Articular chondrocyte of knee joint (primary cell): ENCODE results near the gene PELO. TPM values are rescaled to one million over a fixed set of nuclear protein-coding genes. Genes with fewer than 3 reads are reported as not detected.

Experiments used
- total RNA-seq: library from RNA; depleted of rRNA; stranded (reverse); fragments of >200 nt; gene quantifications from 2 replicates; pipeline ENCODE4 v1.2.3, GENCODE V29; 2012

The PELO gene
- total RNA-seq = 19.2 and 23.7 TPM in 2 replicates

GRCh38 chr5:52787600-52788504 is at the start of gene PELO, which contains the start of gene ITGA1:
TSS of gene PELO (plus strand) at chr5:52787916. CDS start at chr5:52800395, 12,479 bp downstream.
TSS of gene ITGA1 (plus strand) at chr5:52787916. CDS start at chr5:52788354, 438 bp downstream.

Other genes with a start within 250 kb of the PELO start
- gene ITGA1, start within 50 bp of the PELO start, total RNA-seq = 43.3 and 51.6 TPM in 2 replicates
- gene ITGA2, start 201.4 kb downstream of the PELO start, total RNA-seq = 1.4 and 4.4 TPM in 2 replicates